SK-N-MC (cell line): ENCODE results near the gene MAEA.

Experiments used
- EZH2 ChIP-seq: fragments of 200-600 bp; sonication (generic); IDR thresholded peaks from one replicate; pipeline ENCODE4 v1.6.1; 2017; ENCODE audit warnings: antibody characterized with exemption
- POLR2AphosphoS5 ChIP-seq: IDR thresholded peaks from 2 replicates; pipeline ENCODE4 v1.6.1; 2012; ENCODE audit warnings: mild to moderate bottlenecking, low read depth, low read length, borderline replicate concordance

DNA sequence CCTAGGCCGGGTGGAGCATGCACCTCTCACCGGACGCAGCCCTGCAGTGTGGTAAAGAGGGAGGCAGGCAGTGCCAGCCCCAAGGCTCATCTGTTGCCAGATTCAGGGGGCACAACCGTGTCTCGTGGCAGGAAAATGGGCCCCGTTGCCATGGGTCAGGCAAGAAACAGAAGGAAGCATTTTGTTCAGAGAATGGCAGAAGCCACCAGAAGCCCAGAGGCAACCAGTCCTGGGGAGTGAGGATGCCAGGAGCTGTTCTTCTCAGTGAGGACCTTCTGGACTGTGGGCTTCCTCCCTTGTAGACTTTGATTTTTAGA, 44.8 kb downstream of the MAEA start:
- TF ChIP-seq POLR2AphosphoS5 (no peak), EZH2 (no peak)
